Endothelial cell of umbilical vein (primary cell): ENCODE measurements around the gene SMKR1. TPM values are rescaled to one million over a fixed set of nuclear protein-coding genes. Genes with fewer than 3 reads are reported as not detected.

Experiments
- BruUV-seq: library from RNA; stranded (reverse); fragments of 400-500 nt; replicated peaks from 2 replicates; lab custom pipeline; 2021; lab: Mats Ljungman, UMichigan
- CTCF ChIA-PET: fragments of 300-600, 350-600 bp; sonication (Branson Sonifier 250); formaldehyde crosslinking; loops from one replicate; lab custom pipeline; 2021; ENCODE audit warnings: antibody characterized with exemption, inconsistent platforms; lab: Charles Lee
- POLR2A ChIA-PET: fragments of 300-600, 350-600 bp; sonication (Branson Sonifier 250); formaldehyde crosslinking; loops from one replicate; lab custom pipeline; 2021; ENCODE audit warnings: antibody characterized with exemption, inconsistent platforms; lab: Charles Lee
- DNase-seq: peaks from one replicate; pipeline ENCODE4 v3.0.0-alpha.2; 2011; ENCODE audit warnings: low read depth, low spot score
- FAIRE-seq: peaks from 2 replicates; lab custom pipeline; 2011; peaks lifted over from hg19 to GRCh38; lab: Jason Lieb, UNC
- H2AFZ ChIP-seq: 2 replicates; pipeline ENCODE4 v1.6.0; 2012; ENCODE audit warnings: low read depth, low read length, control low read depth, inconsistent platforms
- H3K27ac ChIP-seq: 2 replicates; pipeline ENCODE4 v1.5.1; 2011; ENCODE audit warnings: low read depth, mild to moderate bottlenecking, control low read depth, low read length, moderate library complexity; ENCODE audit not compliant: insufficient read depth
- H3K27me3 ChIP-seq, 2 experiments: 2 replicates each; pipeline versions ENCODE4 v1.6.0 to v1.6.1; 2011; ENCODE audit warnings: low read length in 2 of 2, mixed read lengths in 1 of 2; ENCODE audit not compliant: control insufficient read depth in 2 of 2, insufficient read depth in 2 of 2
- H3K36me3 ChIP-seq, 2 experiments: 2 replicates in 1 of 2; 3 replicates in 1 of 2; pipeline ENCODE4 v1.5.1; 2011; ENCODE audit warnings: low read length in 2 of 2, mild to moderate bottlenecking in 1 of 2, moderate library complexity in 1 of 2; ENCODE audit not compliant: control insufficient read depth in 2 of 2, insufficient read depth in 2 of 2; ENCODE audit errors: extremely low read depth in 1 of 2
- H3K4me1 ChIP-seq: 3 replicates; pipeline ENCODE4 v1.5.1; 2011; ENCODE audit warnings: mild to moderate bottlenecking, low read length; ENCODE audit not compliant: control insufficient read depth, insufficient read depth; ENCODE audit errors: extremely low read depth
- H3K4me2 ChIP-seq: 2 replicates; pipeline ENCODE4 v1.6.1; 2011; ENCODE audit warnings: low read length, control low read depth, mixed read lengths; ENCODE audit not compliant: insufficient read depth
- H3K4me3 ChIP-seq, 3 experiments: fragments of 200-600 bp in 1 of 3; sonication (generic), shearing (Covaris generic) in 1 of 3; replicated peaks in 1 of 3; 2 replicates each; pipeline ENCODE4 v1.5.1; 2011 to 2016; ENCODE audit warnings: control low read depth in 3 of 3, low read length in 3 of 3, mild to moderate bottlenecking in 2 of 3, inconsistent platforms in 1 of 3, low read depth in 1 of 3, moderate library complexity in 1 of 3; ENCODE audit not compliant: insufficient read depth in 1 of 3
- H3K79me2 ChIP-seq: 2 replicates; pipeline ENCODE4 v1.6.0; 2012; ENCODE audit warnings: low read length, inconsistent platforms; ENCODE audit not compliant: control insufficient read depth, insufficient read depth
- H3K9ac ChIP-seq: replicated peaks from 2 replicates; pipeline ENCODE3; 2011; ENCODE audit warnings: low read length, control low read depth; ENCODE audit not compliant: insufficient read depth; ENCODE audit errors: extremely low read depth
- H3K9me1 ChIP-seq: replicated peaks from 3 replicates; pipeline ENCODE4 v1.6.0; 2011; ENCODE audit warnings: mild to moderate bottlenecking, low read length; ENCODE audit not compliant: control insufficient read depth, insufficient read depth; ENCODE audit errors: extremely low read depth
- H3K9me3 ChIP-seq: replicated peaks from 2 replicates; pipeline ENCODE4 v1.5.1; 2012; ENCODE audit warnings: low read length, inconsistent platforms; ENCODE audit not compliant: control insufficient read depth, insufficient read depth
- H4K20me1 ChIP-seq: replicated peaks from 2 replicates; pipeline ENCODE3; 2011; ENCODE audit warnings: mild to moderate bottlenecking, low read length; ENCODE audit not compliant: control insufficient read depth, insufficient read depth; ENCODE audit errors: extremely low read depth
- EZH2 ChIP-seq: IDR thresholded peaks from 2 replicates; pipeline ENCODE4 v1.6.1; 2012; ENCODE audit warnings: borderline replicate concordance, low read depth, mild to moderate bottlenecking, moderate library complexity, low read length, inconsistent platforms; ENCODE audit not compliant: severe bottlenecking
- FOS ChIP-seq: IDR thresholded peaks from 2 replicates; pipeline ENCODE4 v1.6.1; 2011; ENCODE audit warnings: mild to moderate bottlenecking, low read length, moderate library complexity, borderline replicate concordance; ENCODE audit not compliant: insufficient read depth
- GATA2 ChIP-seq: IDR thresholded peaks from 2 replicates; pipeline ENCODE4 v1.7.0; 2011; ENCODE audit warnings: low read depth, mild to moderate bottlenecking, moderate library complexity, mixed read lengths, low read length; ENCODE audit not compliant: insufficient read length, insufficient read depth
- JUN ChIP-seq: IDR thresholded peaks from 2 replicates; pipeline ENCODE4 v1.6.1; 2011; ENCODE audit warnings: borderline replicate concordance, low read depth; ENCODE audit not compliant: insufficient read length, insufficient read depth
- MYC ChIP-seq: IDR thresholded peaks from one replicate; pipeline ENCODE4 v1.6.1; 2011; ENCODE audit warnings: mild to moderate bottlenecking, low read depth, low read length
- POLR2A ChIP-seq: IDR thresholded peaks from 2 replicates; pipeline ENCODE4 v1.6.1; 2012; ENCODE audit warnings: low read depth, mild to moderate bottlenecking, control low read depth, low read length
- POLR2AphosphoS5 ChIP-seq: IDR thresholded peaks from 2 replicates; pipeline ENCODE4 v1.6.1; 2012; ENCODE audit warnings: low read depth, mild to moderate bottlenecking, control low read depth, low read length, moderate library complexity; ENCODE audit not compliant: insufficient read depth
- dilution Hi-C: fragments of 300-500 bp; cut with MboI; formaldehyde crosslinking; loops from one replicate; pipeline ENCODE4 v1.15.0; 2019; ENCODE audit warnings: low sequenced_read_pairs; ENCODE audit not compliant: extremely low pct_ligation_motif_present
- intact Hi-C: fragments of 100-400 bp; cut with micrococcal nuclease; formaldehyde crosslinking; loops from one replicate; pipeline ENCODE4 v1.10.0; 2022
- polyA plus RNA-seq, 4 experiments: library from polyadenylated mRNA; depleted of rRNA in 3 of 4; stranded (reverse) in 3 of 4; unstranded in 1 of 4; fragments of >200 nt; gene quantifications; 2 replicates each; pipeline versions ENCODE4 v1.2.1 to v1.2.3, GENCODE V29; 2011 to 2012; ENCODE audit warnings: missing spikeins in 1 of 4
- total RNA-seq: library from RNA; stranded (reverse); gene quantifications from 2 replicates; pipeline ENCODE4 v1.2.3, GENCODE V29; 2021
- TF ChIP-seq, protein P1 (sequence below), 2 donors: IDR thresholded peaks; 1 replicate in 1 of 2; 2 replicates in 1 of 2; pipeline ENCODE4 v1.5.1; 2011; ENCODE audit warnings: low read length in 2 of 2, mild to moderate bottlenecking in 2 of 2, moderate library complexity in 2 of 2, control low read depth in 1 of 2, inconsistent platforms in 1 of 2, low read depth in 1 of 2; ENCODE audit not compliant: insufficient read depth in 1 of 2; ENCODE audit errors: extremely low read depth in 1 of 2
- TF ChIP-seq, protein P2 (sequence below): IDR thresholded peaks from 2 replicates; pipeline ENCODE4 v1.6.1; 2011; ENCODE audit not compliant: insufficient read depth, insufficient read length

The SMKR1 gene
- total and polyA plus RNA-seq, 2 donors (not counting 3 experiments of a cell fraction or from before 2014, with no cell fraction given): 0.64 TPM; not detected in 1

DNA sequence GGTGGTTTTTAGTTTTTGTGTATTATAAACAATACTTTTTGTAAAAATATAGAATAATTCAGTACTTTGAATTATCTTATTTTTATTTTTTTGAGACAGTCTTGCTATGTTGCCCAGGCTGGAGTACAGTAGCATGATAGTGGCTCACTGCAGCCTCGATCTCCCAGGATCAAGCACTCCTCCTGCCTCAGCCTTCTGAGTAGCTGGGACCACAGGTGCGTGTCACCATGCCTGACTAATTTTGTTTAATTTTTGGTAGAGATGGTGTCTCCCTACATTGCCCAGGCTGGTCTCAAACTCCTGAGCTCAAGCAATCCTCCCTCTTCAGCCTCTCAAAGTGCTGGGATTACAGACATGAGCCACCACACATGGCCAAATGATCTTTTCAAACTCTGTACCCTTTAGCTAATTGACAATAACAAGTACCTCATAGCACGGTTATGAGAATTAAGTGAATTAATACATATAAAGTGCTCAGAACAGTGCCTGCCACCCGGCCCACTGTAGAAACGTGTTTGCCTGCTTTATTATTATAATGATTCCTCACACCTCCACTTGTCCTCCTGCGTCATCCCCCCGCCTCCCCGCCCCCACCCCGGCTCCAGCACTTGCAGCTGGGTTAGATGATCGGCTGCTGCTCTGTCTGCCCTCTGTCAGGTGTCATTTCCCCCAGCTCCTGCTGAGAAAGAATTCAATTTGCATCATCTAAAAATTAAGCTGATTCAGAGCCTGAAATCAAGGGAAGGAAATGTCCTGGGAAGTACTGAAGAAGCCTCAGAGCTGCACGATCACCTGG lies 55.6 kb downstream of the SMKR1 start:
- Histone ChIP-seq H3K9me3 (no peaks in the 10 kb centered on the region), H3K79me2 (no peaks in the 10 kb centered on the region), H3K9me1 (no peaks in the 10 kb centered on the region), H2AFZ (no peak overlapping the region), H3K27me3 (peaks cover 10 to 18% of the 10 kb centered on the region in 2 experiments), H3K4me1 (no peaks in the 10 kb centered on the region), H3K27ac (no peak overlapping the region), H4K20me1 (no peaks in the 10 kb centered on the region), H3K4me3 (no peak overlapping the region), H3K9ac (no peak overlapping the region), H3K36me3 (no peaks in the 10 kb centered on the region), H3K4me2 (no peak overlapping the region)
- dilution Hi-C loops (no loop called here), intact Hi-C loops (no loop called here)
- ChIA-PET POLR2A (no interaction called here), CTCF (interaction anchor here (1.2 to 2.8 kb wide), 4 partner anchors 11 to 190 kb away, joined by 3 to 9 read pairs (median 4); no protein-coding TSS in a partner anchor)
- DNase-seq (no peak), FAIRE-seq (no peak)
- no peak for TF ChIP-seq JUN
- TF ChIP-seq MYC: no peak
- TF ChIP-seq EZH2: no peak
- no peak for TF ChIP-seq POLR2A
- no peak for TF ChIP-seq GATA2
- TF ChIP-seq, protein P1, sequence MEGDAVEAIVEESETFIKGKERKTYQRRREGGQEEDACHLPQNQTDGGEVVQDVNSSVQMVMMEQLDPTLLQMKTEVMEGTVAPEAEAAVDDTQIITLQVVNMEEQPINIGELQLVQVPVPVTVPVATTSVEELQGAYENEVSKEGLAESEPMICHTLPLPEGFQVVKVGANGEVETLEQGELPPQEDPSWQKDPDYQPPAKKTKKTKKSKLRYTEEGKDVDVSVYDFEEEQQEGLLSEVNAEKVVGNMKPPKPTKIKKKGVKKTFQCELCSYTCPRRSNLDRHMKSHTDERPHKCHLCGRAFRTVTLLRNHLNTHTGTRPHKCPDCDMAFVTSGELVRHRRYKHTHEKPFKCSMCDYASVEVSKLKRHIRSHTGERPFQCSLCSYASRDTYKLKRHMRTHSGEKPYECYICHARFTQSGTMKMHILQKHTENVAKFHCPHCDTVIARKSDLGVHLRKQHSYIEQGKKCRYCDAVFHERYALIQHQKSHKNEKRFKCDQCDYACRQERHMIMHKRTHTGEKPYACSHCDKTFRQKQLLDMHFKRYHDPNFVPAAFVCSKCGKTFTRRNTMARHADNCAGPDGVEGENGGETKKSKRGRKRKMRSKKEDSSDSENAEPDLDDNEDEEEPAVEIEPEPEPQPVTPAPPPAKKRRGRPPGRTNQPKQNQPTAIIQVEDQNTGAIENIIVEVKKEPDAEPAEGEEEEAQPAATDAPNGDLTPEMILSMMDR (IDR thresholded peaks at IDR 0.05; ENCODE audit: extremely low read depth in 1 of 2, insufficient read depth in 1 of 2, low read depth in 1 of 2, low read length in 2 of 2): no peak
- TF ChIP-seq POLR2AphosphoS5: no peak
- TF ChIP-seq, protein P2, sequence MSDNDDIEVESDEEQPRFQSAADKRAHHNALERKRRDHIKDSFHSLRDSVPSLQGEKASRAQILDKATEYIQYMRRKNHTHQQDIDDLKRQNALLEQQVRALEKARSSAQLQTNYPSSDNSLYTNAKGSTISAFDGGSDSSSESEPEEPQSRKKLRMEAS: no peak
- no peak for TF ChIP-seq FOS
- no TSS peak for BruUV-seq
